ENCODE results near the gene NHLRC4.

DNA sequence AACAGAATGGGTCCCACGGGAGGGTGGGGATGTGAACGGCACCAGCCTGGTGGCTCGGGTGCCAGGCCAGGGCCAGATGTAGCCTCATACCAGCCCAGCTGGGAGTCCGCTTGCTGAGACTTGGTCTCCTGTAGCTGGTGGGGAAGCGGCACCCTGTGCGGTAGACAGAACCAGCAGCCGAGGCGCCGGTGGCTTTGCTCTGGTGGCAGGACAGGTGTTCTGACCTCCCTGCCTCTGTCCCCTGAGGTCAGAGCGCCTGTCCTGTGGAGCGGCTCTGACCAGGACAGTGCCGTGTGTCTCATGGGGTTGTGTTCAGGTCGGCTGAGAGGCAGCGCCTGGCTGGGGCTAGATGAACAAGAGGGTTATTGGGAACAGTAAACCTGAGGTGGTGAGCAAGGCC lies 43.2 kb downstream of the NHLRC4 start:
- TF ChIP-seq POLR2AphosphoS5 (IDR thresholded peaks at IDR 0.05) (no peak), POLR2A (IDR thresholded peaks at IDR 0.05) (no peak)
- TF ChIP-seq, protein P1, sequence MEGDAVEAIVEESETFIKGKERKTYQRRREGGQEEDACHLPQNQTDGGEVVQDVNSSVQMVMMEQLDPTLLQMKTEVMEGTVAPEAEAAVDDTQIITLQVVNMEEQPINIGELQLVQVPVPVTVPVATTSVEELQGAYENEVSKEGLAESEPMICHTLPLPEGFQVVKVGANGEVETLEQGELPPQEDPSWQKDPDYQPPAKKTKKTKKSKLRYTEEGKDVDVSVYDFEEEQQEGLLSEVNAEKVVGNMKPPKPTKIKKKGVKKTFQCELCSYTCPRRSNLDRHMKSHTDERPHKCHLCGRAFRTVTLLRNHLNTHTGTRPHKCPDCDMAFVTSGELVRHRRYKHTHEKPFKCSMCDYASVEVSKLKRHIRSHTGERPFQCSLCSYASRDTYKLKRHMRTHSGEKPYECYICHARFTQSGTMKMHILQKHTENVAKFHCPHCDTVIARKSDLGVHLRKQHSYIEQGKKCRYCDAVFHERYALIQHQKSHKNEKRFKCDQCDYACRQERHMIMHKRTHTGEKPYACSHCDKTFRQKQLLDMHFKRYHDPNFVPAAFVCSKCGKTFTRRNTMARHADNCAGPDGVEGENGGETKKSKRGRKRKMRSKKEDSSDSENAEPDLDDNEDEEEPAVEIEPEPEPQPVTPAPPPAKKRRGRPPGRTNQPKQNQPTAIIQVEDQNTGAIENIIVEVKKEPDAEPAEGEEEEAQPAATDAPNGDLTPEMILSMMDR (IDR thresholded peaks at IDR 0.05): no peak
